ENCODE data around the gene PCDHGB4.
"Not testable (repeated sequence)": the region's sequence is repeated elsewhere in the genome, so short reads cannot be mapped to it uniquely, and the experiment has no call there.

PCDHGB4 gene

DNA sequence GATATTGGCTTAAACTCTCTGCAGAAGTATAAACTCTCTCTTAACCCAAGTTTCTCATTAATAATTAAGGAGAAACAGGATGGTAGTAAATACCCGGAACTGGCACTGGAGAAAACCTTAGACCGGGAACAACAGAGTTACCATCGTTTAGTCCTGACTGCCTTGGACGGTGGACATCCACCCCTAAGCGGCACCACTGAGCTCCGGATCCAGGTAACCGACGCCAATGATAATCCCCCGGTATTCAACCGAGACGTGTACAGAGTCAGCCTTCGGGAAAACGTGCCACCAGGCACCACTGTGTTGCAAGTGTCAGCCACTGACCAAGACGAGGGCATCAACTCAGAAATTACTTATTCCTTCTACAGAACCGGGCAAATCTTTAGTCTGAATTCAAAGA is 11.1 kb downstream of the PCDHGB4 start:
- DNase-seq (ENCODE audit: low read depth): no peak

DNA sequence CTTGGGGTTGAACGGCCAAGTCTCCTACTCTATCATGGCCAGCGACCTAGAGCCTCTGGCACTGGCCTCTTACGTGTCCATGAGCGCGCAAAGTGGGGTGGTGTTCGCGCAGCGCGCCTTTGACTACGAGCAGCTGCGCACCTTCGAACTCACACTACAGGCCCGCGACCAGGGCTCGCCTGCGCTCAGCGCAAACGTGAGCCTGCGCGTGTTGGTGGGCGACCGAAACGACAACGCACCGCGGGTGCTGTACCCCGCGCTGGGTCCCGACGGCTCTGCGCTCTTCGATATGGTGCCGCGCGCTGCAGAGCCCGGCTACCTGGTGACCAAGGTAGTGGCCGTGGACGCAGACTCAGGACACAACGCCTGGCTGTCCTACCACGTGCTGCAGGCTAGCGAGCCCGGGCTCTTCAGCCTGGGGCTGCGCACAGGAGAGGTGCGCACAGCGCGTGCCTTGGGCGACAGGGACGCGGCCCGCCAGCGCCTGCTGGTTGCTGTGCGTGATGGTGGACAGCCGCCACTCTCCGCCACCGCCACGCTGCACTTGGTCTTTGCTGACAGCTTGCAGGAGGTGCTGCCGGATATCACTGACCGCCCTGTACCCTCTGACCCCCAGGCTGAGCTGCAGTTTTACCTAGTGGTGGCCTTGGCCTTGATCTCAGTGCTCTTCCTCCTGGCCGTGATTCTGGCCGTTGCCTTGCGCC is 12.2 kb downstream of the PCDHGB4 start:
- DNase-seq (ENCODE audit: low read depth): no peak

DNA sequence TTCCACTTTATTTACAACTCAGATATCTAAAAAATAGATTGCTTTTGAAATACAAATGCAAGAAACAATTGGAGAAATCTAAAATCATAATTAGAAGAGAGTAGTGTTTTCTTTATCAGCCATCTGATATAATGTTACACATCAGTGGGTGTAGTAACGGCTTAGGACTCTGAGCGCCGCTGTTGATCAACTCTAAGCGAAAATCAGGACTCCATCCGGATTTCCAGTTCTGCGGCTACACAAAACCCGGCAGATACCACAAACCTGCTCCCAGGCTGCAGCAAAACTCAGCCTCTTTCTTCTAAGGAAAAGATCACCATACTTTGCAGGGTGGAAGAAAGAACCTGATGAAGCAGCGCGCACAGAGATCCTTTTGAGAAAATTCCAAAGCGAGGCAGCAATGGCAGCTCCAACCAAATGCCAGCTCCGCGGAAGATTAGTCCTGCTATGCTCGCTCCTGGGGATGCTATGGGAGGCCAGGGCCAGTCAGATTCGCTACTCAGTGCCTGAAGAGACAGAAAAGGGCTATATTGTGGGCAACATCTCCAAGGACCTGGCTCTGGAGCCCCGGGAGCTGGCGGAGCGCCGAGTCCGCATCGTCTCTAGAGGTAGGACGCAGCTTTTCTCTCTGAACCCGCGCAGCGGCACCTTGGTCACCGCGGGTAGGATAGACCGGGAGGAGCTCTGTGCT is 15.2 kb downstream of the PCDHGB4 start, which contains the start of gene PCDHGA9:
Gene PCDHGA9 (plus strand): TSS at position 226 of the 691 bp plus-strand sequence. CDS start 175 bp downstream, at position 401.
- no peak for DNase-seq (ENCODE audit: low read depth)

DNA sequence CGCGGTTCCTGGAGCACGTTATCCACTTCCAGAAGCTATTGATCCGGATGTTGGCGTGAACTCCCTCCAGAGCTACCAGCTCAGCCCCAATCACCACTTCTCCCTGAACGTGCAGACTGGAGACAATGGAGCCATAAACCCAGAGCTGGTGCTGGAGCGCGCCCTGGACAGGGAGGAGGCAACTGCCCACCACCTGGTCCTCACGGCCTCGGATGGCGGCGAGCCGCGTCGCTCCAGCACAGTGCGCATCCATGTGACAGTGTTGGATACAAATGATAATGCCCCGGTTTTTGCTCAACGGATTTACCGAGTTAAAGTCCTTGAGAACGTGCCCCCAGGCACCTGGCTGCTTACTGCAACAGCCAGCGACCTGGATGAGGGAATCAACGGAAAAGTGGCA is 15.9 kb downstream of the PCDHGB4 start:
- DNase-seq (ENCODE audit: low read depth): no peak

DNA sequence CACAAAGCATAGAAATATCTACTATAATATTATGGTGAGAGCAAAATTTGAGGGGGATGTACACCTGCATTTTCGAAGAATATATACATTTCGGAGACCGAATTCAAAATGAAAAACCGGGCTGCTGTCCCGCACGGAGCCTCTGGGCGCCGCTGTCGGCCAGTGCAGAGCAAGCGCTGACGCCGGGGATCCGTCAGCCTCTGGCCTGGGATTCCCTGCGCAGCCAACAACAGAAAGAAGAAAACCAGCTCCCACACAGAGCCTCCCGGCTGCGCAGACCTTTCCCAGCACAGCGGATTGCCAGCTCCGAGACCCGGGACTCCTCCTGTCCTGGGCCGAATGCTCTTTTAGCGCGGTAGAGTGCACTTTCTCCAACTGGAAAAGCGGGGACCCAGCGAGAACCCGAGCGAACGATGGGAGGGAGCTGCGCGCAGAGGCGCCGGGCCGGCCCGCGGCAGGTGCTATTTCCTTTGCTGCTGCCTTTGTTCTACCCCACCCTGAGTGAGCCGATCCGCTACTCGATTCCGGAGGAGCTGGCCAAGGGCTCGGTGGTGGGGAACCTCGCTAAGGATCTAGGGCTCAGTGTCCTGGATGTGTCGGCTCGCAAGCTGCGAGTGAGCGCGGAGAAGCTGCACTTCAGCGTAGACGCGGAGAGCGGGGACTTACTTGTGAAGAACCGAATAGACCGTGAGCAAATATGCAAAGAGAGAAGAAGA is 20.4 kb downstream of the PCDHGB4 start, which contains the start of gene PCDHGB6:
Gene PCDHGB6 (plus strand): TSS at position 232 of the 716 bp plus-strand sequence. CDS start 182 bp downstream, at position 414.
- DNase-seq (ENCODE audit: low read depth): peak; percentile 26

DNA sequence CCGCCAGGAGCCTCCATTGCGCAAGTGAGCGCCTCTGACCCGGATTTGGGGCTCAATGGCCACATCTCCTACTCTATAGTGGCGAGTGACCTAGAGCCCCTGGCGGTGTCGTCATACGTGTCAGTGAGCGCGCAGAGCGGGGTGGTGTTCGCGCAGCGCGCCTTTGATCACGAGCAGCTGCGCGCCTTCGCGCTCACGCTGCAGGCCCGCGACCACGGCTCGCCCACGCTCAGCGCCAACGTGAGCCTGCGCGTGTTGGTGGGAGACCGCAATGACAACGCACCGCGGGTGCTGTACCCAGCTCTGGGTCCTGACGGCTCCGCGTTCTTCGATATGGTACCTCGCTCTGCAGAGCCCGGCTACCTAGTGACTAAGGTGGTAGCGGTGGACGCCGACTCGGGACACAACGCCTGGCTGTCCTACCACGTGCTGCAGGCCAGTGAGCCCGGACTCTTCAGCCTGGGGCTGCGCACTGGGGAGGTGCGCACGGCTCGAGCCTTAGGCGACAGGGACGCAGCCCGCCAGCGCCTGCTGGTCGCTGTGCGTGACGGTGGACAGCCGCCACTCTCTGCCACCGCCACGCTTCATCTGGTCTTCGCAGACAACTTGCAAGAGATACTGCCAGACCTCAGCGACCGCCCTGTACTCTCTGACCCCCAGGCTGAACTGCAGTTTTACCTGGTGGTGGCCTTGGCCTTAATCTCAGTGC is 22.3 kb downstream of the PCDHGB4 start:
- no peak for DNase-seq (ENCODE audit: low read depth)

DNA sequence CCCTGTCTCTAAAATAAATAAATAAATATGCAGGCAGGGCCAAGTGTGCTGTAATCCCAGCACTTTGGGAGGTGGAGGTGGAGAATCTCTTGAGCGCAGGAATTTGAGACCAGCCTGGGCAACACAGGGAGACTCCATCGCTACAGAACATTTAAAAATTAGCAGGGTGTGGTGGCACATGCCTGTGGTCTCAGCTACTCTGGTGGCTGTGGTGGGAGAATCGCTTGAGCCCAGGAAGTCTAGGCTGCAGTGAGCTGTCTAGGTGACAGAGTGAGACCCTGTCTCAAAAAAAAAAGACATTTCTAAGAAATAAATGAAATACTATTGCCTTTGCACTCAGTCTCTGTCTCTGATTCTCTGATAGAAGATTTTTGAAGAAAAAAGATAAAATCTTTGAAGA is 24.1 kb downstream of the PCDHGB4 start:
- DNase-seq (ENCODE audit: low read depth): no peak

DNA sequence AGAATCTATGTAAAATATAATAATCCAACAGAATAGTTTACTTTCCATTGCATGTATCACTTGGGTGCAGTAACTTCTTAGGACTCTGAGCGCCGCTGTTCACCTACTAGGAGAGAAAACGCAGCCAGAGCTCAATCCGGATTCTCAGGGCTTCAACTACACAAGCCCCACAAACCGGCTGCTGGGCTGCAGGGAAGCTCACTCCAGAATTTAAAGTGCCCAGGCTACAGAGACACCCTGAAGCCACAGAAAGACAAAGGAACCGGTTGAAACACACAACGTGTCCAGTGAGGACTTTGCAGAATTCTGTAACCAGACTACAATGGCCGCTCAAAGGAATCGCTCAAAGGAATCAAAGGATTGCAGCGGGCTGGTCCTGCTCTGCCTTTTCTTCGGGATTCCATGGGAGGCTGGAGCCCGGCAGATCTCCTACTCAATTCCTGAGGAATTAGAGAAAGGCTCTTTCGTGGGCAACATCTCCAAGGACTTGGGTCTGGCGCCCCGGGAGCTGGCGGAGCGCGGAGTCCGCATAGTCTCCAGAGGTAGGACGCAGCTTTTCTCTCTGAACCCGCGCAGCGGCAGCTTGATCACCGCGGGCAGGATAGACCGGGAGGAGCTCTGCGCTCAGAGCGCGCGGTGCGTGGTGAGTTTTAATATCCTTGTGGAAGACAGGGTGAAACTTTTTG is 25.5 kb downstream of the PCDHGB4 start, which contains the start of gene PCDHGA10:
Gene PCDHGA10 (plus strand): TSS at position 134 of the 686 bp plus-strand sequence. CDS start 189 bp downstream, at position 323.
- DNase-seq (ENCODE audit: low read depth): peak; percentile 67

DNA sequence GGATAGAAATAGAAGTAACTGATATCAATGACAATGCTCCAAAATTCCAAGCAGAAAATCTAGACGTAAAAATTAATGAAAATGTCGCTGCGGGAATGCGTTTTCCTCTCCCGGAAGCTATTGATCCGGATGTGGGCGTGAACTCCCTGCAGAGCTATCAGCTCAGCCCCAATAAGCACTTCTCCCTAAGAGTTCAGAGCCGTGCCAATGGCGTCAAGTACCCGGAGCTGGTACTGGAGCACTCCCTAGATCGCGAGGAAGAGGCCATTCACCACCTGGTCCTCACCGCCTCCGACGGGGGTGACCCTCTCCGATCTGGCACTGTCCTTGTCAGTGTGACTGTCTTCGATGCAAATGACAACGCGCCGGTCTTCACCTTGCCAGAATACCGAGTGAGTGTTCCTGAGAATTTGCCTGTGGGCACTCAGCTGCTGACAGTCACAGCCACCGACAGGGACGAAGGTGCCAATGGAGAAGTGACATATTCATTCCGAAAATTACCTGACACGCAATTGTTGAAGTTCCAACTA is 26.1 kb downstream of the PCDHGB4 start:
- DNase-seq (ENCODE audit: low read depth): no peak

DNA sequence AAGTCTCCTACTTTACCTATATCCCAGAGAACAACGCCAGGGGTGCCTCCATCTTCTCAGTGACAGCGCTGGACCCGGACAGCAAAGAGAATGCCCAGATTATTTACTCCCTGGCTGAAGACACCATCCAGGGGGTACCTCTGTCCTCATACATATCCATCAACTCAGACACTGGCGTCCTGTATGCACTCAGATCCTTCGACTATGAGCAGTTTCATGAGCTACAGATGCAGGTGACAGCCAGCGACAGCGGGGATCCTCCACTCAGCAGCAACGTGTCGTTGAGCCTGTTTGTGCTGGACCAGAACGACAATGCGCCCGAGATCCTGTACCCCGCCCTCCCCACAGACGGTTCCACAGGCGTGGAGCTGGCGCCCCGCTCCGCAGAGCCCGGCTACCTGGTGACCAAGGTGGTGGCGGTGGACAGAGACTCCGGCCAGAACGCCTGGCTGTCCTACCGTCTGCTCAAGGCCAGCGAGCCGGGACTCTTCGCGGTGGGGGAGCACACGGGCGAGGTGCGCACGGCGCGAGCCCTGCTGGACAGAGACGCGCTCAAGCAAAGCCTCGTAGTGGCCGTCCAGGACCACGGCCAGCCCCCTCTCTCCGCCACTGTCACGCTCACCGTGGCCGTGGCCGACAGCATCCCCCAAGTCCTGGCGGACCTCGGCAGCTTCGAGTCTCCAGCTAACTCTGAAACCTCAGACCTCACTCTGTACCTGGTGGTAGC is 27.2 kb downstream of the PCDHGB4 start:
- DNase-seq (ENCODE audit: low read depth): not testable (repeated sequence)

DNA sequence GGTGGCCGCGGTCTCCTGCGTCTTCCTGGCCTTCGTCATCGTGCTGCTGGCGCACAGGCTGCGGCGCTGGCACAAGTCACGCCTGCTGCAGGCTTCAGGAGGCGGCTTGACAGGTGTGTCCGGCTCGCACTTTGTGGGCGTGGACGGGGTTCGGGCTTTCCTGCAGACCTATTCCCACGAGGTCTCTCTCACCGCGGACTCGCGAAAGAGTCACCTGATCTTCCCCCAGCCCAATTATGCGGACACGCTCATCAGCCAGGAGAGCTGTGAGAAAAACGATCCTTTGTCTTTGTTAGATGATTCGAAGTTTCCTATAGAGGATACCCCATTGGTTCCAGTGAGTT is 27.7 kb downstream of the PCDHGB4 start:
- not testable (repeated sequence) for DNase-seq (ENCODE audit: low read depth)

DNA sequence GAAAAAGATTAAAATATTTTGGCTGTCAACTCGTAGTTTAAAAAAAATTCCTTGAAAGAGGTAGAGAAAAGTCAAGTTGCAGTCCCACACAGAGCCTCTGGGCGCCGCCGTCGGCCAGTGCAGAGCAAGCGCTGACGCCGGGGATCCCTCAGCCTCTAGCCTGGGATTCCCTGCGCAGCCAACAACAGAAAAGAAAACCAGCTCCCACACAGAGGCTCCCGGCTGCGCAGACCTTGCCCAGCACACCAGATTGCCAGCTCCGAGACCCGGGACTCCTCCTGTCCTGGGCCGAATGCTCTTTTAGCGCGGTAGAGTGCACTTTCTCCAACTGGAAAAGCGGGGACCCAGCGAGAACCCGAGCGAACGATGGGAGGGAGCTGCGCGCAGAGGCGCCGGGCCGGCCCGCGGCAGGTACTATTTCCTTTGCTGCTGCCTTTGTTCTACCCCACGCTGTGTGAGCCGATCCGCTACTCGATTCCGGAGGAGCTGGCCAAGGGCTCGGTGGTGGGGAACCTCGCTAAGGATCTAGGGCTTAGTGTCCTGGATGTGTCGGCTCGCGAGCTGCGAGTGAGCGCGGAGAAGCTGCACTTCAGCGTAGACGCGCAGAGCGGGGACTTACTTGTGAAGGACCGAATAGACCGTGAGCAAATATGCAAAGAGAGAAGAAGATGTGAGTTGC is 30.1 kb downstream of the PCDHGB4 start, which contains the start of gene PCDHGB7:
Gene PCDHGB7 (plus strand): TSS at position 184 of the 679 bp plus-strand sequence. CDS start 183 bp downstream, at position 367.
- DNase-seq (ENCODE audit: low read depth): peak; percentile 75

DNA sequence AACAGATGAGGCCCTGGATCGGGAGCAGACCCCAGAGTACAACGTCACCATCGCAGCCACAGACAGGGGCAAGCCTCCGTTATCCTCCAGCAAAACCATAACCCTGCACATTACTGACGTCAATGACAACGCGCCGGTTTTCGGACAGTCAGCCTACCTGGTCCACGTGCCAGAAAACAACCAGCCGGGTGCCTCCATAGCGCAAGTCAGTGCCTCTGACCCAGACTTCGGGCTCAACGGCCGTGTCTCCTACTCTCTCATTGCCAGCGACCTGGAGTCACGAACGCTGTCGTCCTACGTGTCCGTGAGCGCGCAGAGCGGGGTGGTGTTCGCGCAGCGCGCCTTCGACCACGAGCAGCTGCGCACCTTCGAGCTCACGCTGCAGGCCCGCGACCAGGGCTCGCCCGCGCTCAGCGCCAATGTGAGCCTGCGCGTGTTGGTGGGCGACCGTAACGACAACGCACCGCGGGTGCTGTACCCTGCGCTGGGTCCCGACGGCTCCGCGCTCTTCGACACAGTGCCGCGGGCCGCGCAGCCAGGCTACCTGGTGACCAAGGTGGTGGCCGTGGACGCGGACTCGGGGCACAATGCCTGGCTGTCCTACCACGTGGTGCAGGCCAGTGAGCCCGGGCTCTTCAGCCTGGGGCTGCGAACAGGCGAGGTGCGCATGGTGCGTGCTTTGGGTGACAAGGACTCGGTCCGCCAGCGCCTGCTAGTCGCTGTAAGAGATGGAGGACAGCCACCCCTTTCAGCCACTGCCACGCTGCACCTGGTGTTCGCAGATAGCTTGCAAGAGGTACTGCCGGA is 31.8 kb downstream of the PCDHGB4 start:
- DNase-seq (ENCODE audit: low read depth): no peak

DNA sequence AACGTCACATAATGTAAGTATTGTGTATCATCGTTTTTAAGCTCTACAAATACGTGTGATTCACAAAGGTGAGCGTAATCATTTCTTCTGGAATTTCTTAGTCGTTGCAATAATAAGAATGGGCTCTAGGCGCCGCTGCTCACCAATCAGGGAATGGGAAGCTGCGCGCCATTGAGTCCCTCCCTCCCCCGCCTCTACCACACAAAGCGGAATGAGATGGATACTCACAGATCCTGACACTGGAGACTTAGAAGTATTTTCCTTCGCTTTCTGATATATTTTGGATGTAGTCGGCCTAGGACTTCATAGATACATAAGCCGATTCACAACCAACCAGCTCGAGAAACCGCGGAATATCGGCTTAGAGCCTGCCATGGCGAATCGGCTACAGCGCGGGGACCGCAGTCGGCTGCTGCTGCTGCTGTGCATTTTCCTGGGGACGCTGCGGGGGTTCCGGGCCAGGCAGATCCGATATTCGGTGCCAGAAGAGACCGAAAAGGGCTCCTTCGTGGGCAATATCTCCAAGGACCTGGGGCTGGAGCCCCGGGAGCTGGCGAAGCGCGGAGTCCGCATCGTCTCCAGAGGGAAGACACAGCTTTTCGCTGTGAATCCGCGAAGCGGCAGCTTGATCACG is 33.5 kb downstream of the PCDHGB4 start, which contains the start of gene PCDHGA11:
Gene PCDHGA11 (plus strand): TSS at position 197 of the 634 bp plus-strand sequence. CDS start 177 bp downstream, at position 374.
- peak; percentile 36 for DNase-seq (ENCODE audit: low read depth)

DNA sequence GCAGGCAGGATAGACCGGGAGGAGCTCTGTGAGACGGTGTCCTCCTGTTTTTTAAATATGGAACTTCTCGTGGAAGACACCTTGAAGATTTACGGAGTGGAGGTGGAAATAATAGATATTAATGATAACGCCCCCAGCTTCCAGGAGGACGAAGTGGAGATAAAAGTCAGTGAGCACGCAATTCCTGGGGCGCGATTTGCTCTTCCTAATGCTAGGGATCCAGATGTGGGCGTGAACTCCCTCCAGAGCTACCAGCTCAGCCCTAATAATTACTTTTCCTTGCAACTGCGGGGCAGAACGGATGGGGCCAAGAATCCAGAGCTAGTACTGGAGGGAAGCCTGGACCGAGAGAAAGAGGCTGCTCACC is 34.0 kb downstream of the PCDHGB4 start:
- no peak for DNase-seq (ENCODE audit: low read depth)

DNA sequence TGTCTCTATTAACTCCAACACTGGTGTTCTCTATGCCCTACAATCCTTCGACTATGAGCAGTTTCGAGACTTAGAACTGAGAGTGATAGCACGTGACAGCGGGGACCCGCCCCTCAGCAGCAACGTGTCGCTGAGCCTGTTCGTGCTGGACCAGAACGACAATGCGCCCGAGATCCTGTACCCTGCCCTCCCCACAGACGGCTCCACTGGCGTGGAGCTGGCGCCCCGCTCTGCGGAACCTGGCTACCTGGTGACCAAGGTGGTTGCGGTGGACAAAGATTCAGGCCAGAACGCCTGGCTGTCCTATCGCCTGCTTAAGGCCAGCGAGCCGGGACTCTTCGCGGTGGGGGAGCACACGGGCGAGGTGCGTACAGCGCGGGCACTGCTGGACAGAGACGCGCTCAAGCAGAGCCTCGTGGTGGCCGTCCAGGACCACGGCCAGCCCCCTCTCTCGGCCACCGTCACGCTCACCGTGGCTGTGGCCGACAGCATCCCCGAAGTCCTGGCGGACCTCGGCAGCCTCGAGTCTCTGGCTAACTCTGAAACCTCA is 35.3 kb downstream of the PCDHGB4 start:
- no peak for DNase-seq (ENCODE audit: low read depth)

DNA sequence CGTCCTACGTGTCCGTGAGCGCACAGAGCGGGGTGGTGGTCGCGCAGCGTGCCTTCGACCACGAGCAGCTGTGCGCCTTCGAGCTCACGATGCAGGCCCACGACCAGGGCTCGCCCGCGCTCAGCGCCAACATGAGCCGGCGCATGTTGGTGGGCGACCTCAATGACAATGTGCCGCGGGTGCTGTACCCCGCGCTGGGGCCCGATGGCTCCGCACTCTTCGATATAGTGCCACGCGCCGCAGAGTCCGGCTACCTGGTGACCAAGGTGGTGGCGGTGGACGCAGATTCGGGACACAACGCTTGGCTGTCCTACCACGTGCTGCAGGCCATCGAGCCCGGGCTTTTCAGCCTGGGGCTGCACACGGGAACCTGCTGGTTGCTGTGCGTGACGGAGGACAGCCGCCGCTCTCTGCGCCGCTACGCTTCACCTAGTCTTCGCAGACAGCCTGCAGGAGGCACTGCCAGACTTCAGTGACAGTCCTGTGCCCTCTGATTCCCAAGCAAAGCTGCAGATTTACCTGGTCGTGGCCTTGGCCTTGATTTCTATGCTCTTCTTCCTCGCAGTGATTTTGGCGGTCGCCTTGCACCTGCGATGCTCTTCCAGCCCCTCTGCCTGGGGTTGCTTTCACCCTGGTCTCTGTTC is 40.4 kb downstream of the PCDHGB4 start:
- DNase-seq (ENCODE audit: low read depth): no peak
